CD4-positive, alpha-beta T cell treated with Interleukin-21 for 1 hour (primary cell): ENCODE data around the gene RIPK4.
"Not testable (repeated sequence)": the region's sequence is repeated elsewhere in the genome, so short reads cannot be mapped to it uniquely, and the experiment has no call there.

Experiments
- DNase-seq: peaks from one replicate; pipeline ENCODE4 v3.0.0-alpha.2; 2020

Gene RIPK4

DNA sequence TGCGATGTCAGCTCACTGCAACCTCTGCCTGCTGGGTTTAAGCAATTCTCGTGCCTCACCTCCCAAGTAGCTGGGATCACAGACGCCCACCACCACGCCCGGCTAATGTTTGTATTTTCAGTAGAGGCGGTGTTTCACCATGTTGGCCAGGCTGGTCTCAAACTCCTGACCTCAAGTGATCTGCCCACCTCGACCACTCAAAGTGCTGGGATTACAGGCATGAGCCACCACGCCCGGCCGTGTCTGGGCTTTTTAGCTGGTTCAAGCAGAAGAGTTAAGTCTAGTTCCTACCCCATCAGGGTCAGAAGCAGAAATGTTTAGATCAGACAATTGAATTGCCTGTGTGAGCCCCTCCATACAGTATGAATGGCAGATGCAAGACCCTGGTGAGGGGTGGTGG, 27.7 kb upstream of the RIPK4 start:
- DNase-seq = no peak

DNA sequence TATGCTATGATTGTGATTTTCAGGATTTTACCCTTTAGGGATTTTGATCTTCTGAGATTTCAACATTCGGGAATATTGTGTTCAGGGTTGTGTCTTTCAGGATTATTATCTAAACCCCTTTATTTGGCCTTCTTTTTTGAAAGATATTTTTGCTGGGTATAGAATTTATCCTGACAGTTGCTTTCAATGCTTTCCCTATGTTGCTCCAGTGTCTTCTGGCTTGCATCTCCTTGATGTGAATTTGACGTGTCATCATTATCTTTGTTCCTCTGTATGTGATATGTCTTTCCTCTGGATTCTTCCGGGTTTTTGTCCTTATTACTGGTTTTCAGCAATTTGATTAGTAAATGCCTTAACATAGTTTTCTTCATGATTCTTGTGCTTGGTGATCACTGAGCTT, 25.9 kb upstream of the RIPK4 start:
- DNase-seq = no peak

DNA sequence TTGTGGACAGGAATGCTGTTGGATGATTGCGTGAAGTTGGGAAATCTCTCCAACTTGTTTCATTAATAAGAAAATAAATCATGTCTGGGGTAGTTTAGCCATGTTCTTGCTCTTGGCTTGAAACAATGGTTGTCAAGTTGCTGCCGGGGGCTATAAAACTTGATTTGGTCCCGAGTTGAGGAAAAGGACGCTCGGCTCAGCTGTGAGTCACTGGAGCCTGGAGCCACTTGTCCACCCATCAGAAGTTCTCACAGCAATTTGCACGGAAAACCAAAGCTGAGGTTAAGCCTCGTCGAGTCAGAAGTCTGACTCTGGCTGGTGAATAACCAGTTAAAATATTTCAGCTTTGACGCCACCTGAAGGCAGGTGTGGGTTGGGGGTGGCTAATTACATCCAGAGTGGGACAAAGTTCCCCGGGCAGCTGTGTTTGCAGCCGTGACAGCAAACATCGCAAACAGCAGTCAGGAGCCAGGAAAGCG, 19.7 kb upstream of the RIPK4 start:
- no peak for DNase-seq

GRCh38 chr21:41785262-41785661, 18.4 kb upstream of the RIPK4 start:
- DNase-seq = not testable (repeated sequence)

- no peak for DNase-seq
These were observed 17.7 kb upstream of the RIPK4 start for GRCh38 chr21:41784456-41785102.

- no peak for DNase-seq
These were observed 16.8 kb upstream of the RIPK4 start for GRCh38 chr21:41783476-41784180.

DNA sequence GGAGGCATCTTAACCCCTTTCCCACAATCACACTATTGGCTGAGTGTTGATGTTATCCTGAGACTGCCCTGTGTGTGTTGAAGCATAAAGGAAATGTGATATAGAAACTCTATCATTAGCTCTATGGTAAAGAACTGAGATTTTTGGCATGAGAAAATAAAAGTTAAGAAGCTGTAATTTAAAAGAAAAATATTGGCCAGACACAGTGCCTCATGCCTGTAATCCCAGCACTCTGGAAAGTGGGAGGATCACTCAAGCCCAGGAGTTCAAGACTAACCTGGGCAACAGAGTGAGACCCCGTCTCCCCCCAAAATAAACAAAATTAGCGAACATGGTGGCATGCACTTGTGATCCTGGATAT, 14.2 kb upstream of the RIPK4 start:
- DNase-seq = no peak

DNA sequence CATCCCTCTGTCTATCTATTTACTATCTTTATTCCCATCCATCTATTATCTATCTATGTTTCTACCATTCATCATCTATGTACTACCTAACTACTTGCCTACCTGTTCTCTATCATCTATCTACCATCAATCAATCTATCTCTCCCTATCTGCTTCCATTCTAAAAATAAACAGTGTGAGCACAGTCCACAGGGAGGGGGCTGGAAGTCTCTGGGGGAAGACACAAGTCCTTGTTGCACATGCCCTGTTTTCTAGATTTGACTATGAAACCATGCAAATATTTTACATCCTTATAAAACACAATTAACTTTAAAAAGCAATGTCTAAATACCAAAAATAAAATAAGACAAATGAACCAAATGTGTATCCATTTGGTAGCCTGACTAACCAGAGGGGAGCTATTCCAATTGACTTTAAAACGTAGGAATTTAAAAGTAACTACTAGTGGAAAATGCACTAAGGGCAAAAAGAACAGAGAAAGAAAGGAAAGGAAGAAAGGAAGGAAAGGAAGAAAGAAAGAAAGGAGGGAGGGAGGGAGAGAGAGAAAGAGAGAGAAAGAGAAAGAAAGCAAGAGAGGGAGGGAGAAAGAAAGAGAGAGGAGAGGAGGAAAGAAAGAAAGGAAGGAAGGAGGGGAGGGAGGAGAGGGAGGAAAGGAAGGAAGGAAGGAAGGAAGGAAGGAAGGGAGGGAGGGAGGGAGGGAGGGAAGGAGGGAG, 13.6 kb upstream of the RIPK4 start:
- DNase-seq = no peak

GRCh38 chr21:41779659-41780058, 12.8 kb upstream of the RIPK4 start:
- DNase-seq = no peak

- DNase-seq = no peak
These were observed 12.2 kb upstream of the RIPK4 start for GRCh38 chr21:41778930-41779600.

DNA sequence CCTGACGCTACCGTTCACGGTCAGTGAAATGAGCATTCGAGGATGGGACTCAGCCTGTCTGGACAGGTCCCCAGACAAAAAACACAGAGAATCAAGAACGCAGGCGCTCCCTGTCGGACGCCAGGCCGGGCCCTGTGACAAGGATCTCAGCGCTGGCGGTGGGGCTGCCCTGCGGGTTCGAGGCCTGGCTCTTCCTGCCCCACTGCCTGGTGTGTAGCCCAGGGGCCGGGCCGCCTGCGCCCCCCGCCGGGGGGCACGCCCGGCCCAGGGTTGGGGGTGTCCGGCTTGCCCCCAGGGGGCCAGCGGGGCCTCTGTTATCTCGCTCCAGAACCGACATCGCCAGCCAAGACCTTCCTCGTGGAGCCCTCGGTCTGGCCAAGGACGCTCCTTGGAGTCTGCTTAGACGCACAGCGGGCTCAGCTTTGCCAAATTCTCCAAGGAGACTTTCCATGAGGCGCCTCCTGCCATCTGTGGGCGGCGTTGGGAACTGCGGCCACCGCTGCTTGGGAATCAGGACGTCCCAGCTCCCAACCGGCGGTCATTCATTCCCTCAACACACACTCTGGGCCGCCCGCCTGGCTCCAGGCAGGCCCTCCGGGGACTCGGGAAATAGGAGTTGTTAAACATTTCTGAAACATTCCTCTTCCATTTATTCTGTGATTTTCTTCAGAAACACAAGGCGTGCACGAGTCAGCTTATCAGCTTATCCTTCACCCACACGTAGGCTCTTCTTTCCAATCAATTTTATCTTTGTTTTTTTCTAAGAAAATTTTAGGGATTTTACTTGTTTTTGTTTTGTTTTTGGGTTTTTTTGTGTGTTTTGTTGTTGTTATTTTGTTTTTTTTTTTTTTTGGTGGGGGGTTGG, 11.3 kb upstream of the RIPK4 start:
- DNase-seq = no peak

DNA sequence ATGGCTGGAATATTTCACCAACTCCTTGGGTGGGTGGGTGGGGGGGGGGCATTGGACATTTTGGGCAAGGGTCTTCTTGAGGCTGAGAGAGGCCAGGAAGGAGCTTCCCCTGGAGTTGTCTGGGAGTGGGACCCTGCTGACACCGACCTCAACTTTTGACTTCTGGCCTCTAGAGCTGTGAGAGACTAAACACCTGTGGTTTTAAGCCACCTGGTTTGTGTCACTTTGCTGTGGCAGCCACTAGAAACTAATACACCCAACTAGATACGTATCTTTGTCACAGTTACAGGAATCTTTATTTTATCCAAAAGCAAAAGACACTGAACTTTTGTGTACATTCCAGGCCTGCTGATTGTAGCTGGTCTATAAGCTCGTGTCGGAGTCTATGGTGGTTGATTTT, 9.9 kb upstream of the RIPK4 start:
- no peak for DNase-seq

GRCh38 chr21:41775149-41775472, 8.3 kb upstream of the RIPK4 start:
- DNase-seq = no peak

DNA sequence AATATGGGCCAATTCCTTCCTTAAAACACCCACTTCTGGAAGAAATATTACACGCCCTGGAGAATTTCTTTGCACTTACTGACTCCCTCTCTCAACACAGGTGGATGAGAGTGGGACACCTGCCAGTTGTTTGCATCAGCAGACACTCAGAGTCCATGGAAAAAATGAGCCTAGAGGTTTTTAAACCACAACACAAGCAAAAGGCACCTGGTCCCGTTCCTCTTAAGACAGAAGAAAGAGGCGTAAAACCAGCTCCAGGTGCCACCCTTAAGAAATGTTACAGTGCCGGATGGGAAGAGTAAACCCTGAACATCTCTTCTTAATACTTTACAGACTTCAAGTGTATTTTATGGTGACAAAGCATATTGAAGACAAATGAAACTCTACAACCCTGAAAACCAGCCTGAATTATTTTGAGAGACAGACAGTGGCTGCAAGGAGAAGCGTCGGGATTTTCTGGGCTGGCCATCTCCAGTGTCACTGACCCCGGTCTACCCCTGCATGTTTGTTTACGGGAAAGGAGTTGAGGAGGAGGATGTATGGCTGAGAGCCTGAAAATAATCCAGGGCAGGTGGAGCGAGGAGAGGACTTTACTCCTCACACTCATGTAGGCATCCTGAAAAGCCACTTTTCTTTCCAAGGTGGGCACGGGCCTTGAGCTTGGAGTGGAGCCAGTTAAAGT, 7.8 kb upstream of the RIPK4 start:
- no peak for DNase-seq

DNA sequence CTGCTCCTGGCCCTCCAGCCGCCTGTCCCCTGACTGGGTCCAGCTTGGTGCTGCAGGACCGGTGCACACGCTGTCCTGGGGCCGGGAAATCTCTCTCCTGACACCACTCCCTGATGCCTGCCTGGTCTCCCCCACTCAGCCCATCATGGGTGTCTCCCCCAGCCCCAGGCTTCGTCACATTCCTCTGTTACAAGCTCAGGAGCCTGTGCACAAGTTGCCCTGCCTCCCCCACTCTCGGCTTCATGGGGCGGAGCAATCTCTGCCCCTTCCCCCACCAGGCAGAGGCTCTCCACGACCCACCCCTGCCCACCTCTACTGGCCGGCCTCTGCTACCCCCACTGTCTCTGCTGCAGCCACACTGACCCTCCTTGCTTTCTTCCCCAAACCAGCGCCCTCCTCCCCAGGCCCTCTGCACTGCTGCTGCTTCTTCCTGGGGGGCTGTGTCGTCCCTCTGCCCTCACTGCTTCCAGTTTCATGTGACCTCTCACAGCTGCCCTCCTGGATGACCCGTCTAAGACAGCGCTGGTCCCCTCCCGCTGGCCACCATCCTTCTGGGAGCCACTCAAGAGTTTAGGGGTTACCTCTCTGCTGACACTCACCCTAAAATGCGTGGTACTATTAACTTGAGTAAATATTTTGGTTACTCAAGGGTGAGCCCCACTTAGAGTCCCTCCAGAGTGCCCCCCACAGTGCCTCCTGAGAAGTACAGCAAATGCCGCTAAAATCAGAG, 5.7 kb upstream of the RIPK4 start:
- no peak for DNase-seq

DNA sequence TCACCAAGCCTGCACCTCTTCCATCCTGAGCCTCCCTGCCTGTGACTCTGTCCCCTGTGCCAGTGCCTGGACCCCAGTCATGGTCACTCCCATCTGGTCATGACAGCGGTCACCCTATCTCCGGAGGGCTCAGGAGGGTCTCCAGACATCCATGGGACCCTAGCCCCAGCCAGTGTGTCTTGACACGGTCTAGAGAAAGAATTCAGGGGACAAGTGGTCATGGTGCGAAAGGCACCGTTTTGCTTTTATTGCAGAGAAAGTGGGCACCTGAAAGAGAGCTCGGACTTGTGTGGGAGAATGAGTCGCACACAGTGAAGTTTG, 4.7 kb upstream of the RIPK4 start:
- no peak for DNase-seq

DNA sequence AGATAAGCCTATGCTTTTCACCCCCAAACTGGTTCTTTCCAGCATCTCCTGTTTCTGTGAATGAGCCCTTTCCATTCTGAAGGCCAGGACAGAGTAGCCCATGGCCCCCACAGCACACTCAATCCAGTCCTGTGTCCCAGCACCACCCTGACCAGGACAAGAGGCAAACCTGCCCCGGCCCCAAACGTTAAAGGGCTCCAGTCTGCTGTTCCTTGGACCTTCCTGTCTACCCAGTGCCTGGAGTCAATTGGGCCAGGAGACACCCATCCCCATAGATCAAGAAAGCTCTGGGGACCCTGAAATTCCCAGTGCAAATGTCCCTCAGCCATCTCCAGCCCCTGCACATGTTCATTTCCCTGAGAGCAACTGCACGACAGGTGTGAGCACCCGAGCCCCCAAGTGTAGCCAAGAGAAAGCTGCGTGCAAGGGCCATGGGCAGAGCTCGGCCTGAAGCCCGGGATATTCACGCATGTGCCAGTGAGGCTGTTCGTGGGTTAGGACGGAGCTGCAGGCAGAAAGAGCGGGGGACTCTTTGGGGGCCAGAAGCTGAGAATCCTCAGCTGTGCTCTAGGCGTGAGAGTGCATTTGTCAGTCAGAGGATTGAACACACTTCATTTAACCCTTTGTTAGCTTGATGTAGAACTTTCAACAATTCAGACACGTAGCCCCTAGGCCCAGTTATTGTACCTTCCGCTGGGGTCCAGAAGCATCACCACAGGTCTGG, 4.2 kb upstream of the RIPK4 start:
- no peak for DNase-seq

GRCh38 chr21:41769933-41770332, 3.1 kb upstream of the RIPK4 start:
- no peak for DNase-seq

DNA sequence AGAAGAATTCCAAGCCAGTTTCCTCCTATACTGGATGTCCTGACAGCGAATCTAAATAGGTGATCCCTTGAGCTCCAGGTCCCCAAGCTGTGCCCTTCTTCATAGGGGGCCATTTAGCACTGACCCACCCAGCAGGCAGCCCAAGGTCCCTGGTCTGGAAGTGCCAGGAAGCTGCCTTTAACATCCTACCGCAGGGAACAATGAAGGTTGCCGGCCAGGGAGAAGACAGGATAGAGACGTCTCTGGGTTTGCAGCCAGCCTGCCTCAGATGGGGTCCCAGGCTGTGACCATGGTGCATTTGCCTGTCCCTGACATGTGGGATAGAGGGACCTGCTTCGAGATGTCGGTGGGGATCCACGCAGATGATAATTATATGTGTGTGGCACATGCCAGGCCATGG, 2.7 kb upstream of the RIPK4 start:
- DNase-seq = no peak

DNA sequence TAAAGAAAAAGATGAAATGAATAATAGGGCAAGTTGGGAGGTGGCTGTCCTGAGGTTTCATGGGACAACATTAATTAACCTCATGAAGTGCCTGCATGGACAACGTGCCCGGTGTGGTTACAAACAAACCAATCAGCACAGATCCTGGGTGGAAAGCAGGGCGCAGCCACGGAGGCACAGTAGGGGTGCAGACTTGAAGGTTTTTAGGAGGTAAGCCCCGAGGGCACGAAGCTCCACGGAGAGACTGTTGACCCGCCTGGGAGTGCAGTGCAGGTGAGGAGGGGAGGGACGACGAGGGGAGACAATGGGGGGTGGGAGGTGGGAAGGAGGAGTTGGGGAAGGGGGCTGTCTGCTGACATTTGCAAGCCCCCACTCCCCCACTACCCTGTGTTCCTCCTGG, 2.3 kb upstream of the RIPK4 start:
- DNase-seq = no peak
